HFF-Myc (cell line): ENCODE measurements around the gene ATP2C2.

ENCODE experiments used
- DNase-seq: peaks from one replicate; pipeline ENCODE4 v3.0.0-alpha.2; 2011; ENCODE audit warnings: low read depth; ENCODE audit errors: extremely low read depth
- H3K4me3 ChIP-seq: replicated peaks from 2 replicates; pipeline ENCODE4 v1.5.1; 2011; ENCODE audit warnings: low read depth, mild to moderate bottlenecking, control low read depth, low read length
- TF ChIP-seq, protein P1 (sequence below): IDR thresholded peaks from 2 replicates; pipeline ENCODE4 v1.5.1; 2012; ENCODE audit warnings: mild to moderate bottlenecking, low read depth, low read length, control low read depth; ENCODE audit errors: missing control alignments

Gene ATP2C2

GRCh38 chr16:84350685-84351400, 17.5 kb upstream of the ATP2C2 start:
- H3K4me3 ChIP-seq: no peak overlapping the region
- DNase-seq: no peak
- TF ChIP-seq, protein P1, sequence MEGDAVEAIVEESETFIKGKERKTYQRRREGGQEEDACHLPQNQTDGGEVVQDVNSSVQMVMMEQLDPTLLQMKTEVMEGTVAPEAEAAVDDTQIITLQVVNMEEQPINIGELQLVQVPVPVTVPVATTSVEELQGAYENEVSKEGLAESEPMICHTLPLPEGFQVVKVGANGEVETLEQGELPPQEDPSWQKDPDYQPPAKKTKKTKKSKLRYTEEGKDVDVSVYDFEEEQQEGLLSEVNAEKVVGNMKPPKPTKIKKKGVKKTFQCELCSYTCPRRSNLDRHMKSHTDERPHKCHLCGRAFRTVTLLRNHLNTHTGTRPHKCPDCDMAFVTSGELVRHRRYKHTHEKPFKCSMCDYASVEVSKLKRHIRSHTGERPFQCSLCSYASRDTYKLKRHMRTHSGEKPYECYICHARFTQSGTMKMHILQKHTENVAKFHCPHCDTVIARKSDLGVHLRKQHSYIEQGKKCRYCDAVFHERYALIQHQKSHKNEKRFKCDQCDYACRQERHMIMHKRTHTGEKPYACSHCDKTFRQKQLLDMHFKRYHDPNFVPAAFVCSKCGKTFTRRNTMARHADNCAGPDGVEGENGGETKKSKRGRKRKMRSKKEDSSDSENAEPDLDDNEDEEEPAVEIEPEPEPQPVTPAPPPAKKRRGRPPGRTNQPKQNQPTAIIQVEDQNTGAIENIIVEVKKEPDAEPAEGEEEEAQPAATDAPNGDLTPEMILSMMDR: no peak

- H3K4me3 ChIP-seq: no peak overlapping the region
- no peak for DNase-seq
- TF ChIP-seq, protein P1: no peak
Measured at GRCh38 chr16:84351630-84352029, 16.7 kb upstream of the ATP2C2 start.

GRCh38 chr16:84354306-84354705, 14.0 kb upstream of the ATP2C2 start:
- H3K4me3 ChIP-seq: no peak overlapping the region
- no peak for DNase-seq
- TF ChIP-seq, protein P1: no peak

GRCh38 chr16:84355149-84355548, 13.2 kb upstream of the ATP2C2 start:
- H3K4me3 ChIP-seq: no peak overlapping the region
- TF ChIP-seq, protein P1: no peak
- DNase-seq: no peak

DNA sequence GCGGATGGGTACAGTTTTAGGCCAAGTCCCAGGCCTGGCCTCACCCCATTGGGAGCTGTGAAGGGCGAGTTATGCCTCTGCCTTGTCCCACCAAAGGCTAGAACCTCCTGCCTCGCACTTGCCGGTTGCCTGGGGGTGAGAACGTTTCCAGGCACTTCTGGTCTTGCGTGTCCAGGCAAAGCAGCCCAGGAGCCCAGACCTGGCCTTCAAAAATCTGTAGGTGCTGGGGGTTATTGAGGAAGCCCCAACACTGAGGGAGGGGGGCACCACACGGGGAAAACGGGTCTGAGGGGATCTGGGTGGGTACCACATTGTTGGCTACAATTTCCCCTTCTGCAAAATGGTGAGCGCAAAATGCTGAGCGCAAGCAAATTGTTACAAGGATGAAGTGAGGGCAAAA, 12.2 kb upstream of the ATP2C2 start:
- DNase-seq: no peak
- TF ChIP-seq, protein P1: no peak

GRCh38 chr16:84356591-84357116, 11.7 kb upstream of the ATP2C2 start:
- H3K4me3 ChIP-seq: no peak overlapping the region
- no peak for DNase-seq
- TF ChIP-seq, protein P1: no peak

More for the DNA sequence above, 12.2 kb upstream of the ATP2C2 start:
- H3K4me3 ChIP-seq: no peak overlapping the region

DNA sequence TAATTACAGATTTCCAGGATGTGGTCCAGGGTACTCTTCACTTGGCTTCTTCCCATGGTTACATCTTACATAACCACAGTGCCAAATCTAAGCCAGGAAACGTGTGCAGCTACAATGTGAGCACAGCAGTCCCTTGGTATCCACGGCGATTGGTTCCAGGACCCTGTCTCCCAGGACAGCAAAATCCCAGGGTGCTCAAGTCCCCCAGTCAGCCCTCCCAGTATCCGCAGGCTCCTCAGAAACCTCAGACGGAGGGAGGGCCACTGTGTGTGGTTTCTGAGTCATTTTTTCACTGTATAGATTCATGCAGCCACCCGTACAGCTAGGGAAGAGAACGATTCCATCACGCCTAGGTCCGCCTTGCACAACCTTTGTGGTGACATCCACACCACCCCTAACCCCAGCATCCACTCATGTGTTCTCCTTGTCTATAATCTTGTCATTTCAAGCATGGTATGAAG, 11.1 kb upstream of the ATP2C2 start:
- TF ChIP-seq, protein P1: no peak
- no peak overlapping the region for H3K4me3 ChIP-seq

More for the DNA sequence above, 11.1 kb upstream of the ATP2C2 start:
- DNase-seq: no peak
